Mammary epithelial cell (primary cell): Measurements from ENCODE around the gene LDLRAD4.

ENCODE experiments used
- EZH2 ChIP-seq: IDR thresholded peaks from 2 replicates; pipeline ENCODE4 v1.6.1; 2012; ENCODE audit warnings: low read length, inconsistent platforms, borderline replicate concordance
- TF ChIP-seq, protein P1 (sequence below), 2 donors: IDR thresholded peaks in 1 of 2; conservative IDR thresholded peaks in 1 of 2; 2 replicates each; pipeline ENCODE4 v1.5.1; 2011 to 2012; ENCODE audit warnings: inconsistent platforms in 2 of 2, low read length in 2 of 2, mild to moderate bottlenecking in 2 of 2, control low read depth in 1 of 2, low read depth in 1 of 2; ENCODE audit not compliant: insufficient read depth in 1 of 2; ENCODE audit errors: extremely low read depth in 1 of 2

DNA sequence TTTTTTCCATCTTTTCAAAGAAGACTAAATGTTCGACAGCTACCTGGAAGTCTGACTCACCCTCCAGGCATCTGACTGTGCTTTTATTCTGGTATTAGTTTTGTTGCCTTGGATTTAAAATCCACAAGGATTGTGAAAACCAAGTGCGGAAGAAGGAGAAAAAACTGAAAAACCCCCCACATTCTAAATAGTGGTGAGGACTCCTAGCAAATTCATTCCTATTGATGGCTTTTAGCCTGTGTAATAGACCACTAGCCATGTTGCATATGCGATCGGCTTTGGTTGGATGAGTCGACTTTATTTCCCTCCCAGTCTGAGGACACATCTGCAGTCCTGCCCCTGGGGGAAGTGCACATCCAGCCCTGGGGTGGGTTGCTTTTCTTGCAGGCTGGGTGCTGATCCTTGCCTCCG, 16.9 kb downstream of the LDLRAD4 start:
- TF ChIP-seq, protein P1, sequence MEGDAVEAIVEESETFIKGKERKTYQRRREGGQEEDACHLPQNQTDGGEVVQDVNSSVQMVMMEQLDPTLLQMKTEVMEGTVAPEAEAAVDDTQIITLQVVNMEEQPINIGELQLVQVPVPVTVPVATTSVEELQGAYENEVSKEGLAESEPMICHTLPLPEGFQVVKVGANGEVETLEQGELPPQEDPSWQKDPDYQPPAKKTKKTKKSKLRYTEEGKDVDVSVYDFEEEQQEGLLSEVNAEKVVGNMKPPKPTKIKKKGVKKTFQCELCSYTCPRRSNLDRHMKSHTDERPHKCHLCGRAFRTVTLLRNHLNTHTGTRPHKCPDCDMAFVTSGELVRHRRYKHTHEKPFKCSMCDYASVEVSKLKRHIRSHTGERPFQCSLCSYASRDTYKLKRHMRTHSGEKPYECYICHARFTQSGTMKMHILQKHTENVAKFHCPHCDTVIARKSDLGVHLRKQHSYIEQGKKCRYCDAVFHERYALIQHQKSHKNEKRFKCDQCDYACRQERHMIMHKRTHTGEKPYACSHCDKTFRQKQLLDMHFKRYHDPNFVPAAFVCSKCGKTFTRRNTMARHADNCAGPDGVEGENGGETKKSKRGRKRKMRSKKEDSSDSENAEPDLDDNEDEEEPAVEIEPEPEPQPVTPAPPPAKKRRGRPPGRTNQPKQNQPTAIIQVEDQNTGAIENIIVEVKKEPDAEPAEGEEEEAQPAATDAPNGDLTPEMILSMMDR (conservative IDR thresholded peaks at IDR 0.05 in 1 of 2, IDR thresholded peaks at IDR 0.05 in 1 of 2; ENCODE audit: extremely low read depth in 1 of 2, insufficient read depth in 1 of 2, low read depth in 1 of 2, low read length in 2 of 2) = no peak
- TF ChIP-seq EZH2 = no peak
